Esophagus squamous epithelium (tissue), 5 donors: Measurements from ENCODE around the gene CRYBA4. TPM values are rescaled to one million over a fixed set of nuclear protein-coding genes. Genes with fewer than 3 reads are reported as not detected.

Experiments used
- DNase-seq: peaks from one replicate; lab custom pipeline; 2025; lab: John Stamatoyannopoulos, UW
- H3K27ac ChIP-seq, 4 donors: fragments of 200-600 bp; sonication (generic); one replicate each; pipeline ENCODE4 v1.5.1; 2016 to 2019; ENCODE audit warnings: mild to moderate bottlenecking in 1 of 4
- H3K27me3 ChIP-seq, 4 donors: fragments of 200-600 bp; sonication (generic); 1 replicate in 3 of 4; 2 replicates in 1 of 4; pipeline versions ENCODE4 v1.5.1 to v1.6.0; 2017 to 2021; ENCODE audit warnings: antibody characterized with exemption in 1 of 4
- H3K36me3 ChIP-seq, 3 donors: fragments of 200-600 bp; sonication (generic); one replicate each; pipeline ENCODE4 v1.5.1; 2016 to 2019
- H3K4me1 ChIP-seq, 3 donors: fragments of 200-600 bp; sonication (generic); one replicate each; pipeline ENCODE4 v1.5.1; 2017 to 2019
- H3K4me3 ChIP-seq, 4 donors: fragments of 200-600 bp; sonication (generic); 1 replicate in 3 of 4; 2 replicates in 1 of 4; pipeline ENCODE4 v1.5.1; 2016 to 2019; ENCODE audit warnings: mild to moderate bottlenecking in 2 of 4, moderate library complexity in 1 of 4
- H3K9me3 ChIP-seq, 3 donors: fragments of 200-600 bp; sonication (generic); one replicate each; pipeline ENCODE4 v1.5.1; 2016 to 2019
- POLR2A ChIP-seq, 4 donors: fragments of 450-650 bp; IDR thresholded peaks; one replicate each; pipeline ENCODE4 v1.6.1; 2017; ENCODE audit warnings: antibody characterized with exemption in 4 of 4, mild to moderate bottlenecking in 4 of 4, moderate library complexity in 3 of 4
- WGBS, 2 donors: methylation state at CpG; one replicate each; pipeline ENCODE4 v1.1.5; 2018; 5-methylcytosine and 5-hydroxymethylcytosine counted together
- intact Hi-C: fragments of 100-400 bp; cut with DNase I; formaldehyde crosslinking; loops from one replicate; pipeline ENCODE4 v1.15.0; 2022
- total RNA-seq, 4 donors: library from RNA; depleted of rRNA; stranded (reverse); fragments of >200 nt; gene quantifications; one replicate each; pipeline ENCODE4 v1.1.0, GENCODE V29; 2016
- TF ChIP-seq, protein P1 (sequence below), 6 experiments: fragments of 450-650 bp in 4 of 6; fragments of 200-600 bp in 2 of 6; sonication (generic) in 2 of 6; IDR thresholded peaks; one replicate each; pipeline ENCODE4 v1.5.1; 2016 to 2019; ENCODE audit warnings: antibody characterized with exemption in 6 of 6, mild to moderate bottlenecking in 4 of 6, moderate library complexity in 4 of 6
- donor health status: DM: yes; HTN: yes; CAD: no.

CRYBA4 gene
- total RNA-seq, 4 donors from 2014 or later: not detected

DNA sequence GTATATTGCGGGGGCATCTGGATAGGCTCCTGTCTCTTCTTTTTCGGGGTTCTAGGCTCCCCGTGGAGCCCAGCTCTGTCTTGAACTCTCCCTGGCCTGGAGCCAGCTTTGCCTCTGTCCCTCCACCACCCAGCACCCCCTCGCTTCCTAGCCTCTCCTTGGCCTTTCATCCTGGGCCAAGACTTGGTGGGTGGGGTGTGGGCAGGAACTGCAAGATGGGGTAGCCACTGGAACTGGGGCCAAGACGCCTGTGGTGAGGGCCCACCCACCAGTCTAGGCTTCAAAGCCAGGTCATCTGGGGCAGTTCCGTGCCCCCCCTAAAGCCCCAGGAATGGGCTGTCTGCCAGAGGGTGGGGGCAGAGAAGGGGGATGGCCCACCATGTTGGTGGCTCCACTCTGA is 2.3 kb upstream of the CRYBA4 start:
- DNase-seq: no peak
- peak overlapping the region in 1 of 4 donors; percentile 13 for H3K27ac ChIP-seq
- H3K27me3 ChIP-seq: peaks cover 0 to 42% (median 0%) of the 10 kb centered on the region in 4 donors

DNA sequence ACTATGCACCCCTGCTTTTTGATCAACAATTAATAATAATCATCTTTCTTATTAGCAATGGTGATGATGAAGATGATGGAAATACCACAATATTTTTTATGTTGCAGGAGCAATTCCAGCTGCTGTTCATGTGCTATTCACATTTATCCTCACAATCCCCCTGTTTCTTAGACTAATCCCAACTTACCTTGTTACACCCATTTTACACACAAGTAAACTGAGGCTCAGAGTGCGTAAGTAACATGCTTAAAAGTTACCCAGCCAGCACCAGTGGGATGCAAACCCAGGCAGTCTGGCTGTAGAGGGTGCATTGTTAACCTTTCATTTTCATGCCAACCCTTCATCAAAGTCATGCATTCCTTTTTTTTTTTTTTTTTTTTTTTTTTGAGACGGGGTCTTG is 1.6 kb upstream of the CRYBA4 start:
- Histone ChIP-seq H3K4me3 (no peak overlapping the region), H3K9me3 (no peaks in the 10 kb centered on the region), H3K36me3 (no peaks in the 10 kb centered on the region), H3K4me1 (peaks cover 0 to 20% (median 0%) of the 10 kb centered on the region in 3 donors), H3K27me3 (peaks cover 0 to 35% (median 0%) of the 10 kb centered on the region in 4 donors), H3K27ac (no peak overlapping the region)
- DNase-seq: no peak
- intact Hi-C loops: no loop called here
- WGBS, 2 donors: 76 to 98% methylated on average over 2 of the region's 2 CpGs
- TF ChIP-seq POLR2A (IDR thresholded peaks at IDR 0.05): no peak
- TF ChIP-seq, protein P1, sequence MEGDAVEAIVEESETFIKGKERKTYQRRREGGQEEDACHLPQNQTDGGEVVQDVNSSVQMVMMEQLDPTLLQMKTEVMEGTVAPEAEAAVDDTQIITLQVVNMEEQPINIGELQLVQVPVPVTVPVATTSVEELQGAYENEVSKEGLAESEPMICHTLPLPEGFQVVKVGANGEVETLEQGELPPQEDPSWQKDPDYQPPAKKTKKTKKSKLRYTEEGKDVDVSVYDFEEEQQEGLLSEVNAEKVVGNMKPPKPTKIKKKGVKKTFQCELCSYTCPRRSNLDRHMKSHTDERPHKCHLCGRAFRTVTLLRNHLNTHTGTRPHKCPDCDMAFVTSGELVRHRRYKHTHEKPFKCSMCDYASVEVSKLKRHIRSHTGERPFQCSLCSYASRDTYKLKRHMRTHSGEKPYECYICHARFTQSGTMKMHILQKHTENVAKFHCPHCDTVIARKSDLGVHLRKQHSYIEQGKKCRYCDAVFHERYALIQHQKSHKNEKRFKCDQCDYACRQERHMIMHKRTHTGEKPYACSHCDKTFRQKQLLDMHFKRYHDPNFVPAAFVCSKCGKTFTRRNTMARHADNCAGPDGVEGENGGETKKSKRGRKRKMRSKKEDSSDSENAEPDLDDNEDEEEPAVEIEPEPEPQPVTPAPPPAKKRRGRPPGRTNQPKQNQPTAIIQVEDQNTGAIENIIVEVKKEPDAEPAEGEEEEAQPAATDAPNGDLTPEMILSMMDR (IDR thresholded peaks at IDR 0.05): no peak

More for the DNA sequence above, 2.3 kb upstream of the CRYBA4 start:
- intact Hi-C loops: no loop called here
- Histone ChIP-seq H3K9me3 (no peaks in the 10 kb centered on the region), H3K4me1 (peaks cover 0 to 20% (median 0%) of the 10 kb centered on the region in 3 donors), H3K36me3 (no peaks in the 10 kb centered on the region), H3K4me3 (no peak overlapping the region)
- WGBS, 2 donors: 31 to 57% methylated on average over 2 to 4 of the region's 6 CpGs
- TF ChIP-seq, protein P1 (IDR thresholded peaks at IDR 0.05): no peak
- TF ChIP-seq POLR2A (IDR thresholded peaks at IDR 0.05): no peak

DNA sequence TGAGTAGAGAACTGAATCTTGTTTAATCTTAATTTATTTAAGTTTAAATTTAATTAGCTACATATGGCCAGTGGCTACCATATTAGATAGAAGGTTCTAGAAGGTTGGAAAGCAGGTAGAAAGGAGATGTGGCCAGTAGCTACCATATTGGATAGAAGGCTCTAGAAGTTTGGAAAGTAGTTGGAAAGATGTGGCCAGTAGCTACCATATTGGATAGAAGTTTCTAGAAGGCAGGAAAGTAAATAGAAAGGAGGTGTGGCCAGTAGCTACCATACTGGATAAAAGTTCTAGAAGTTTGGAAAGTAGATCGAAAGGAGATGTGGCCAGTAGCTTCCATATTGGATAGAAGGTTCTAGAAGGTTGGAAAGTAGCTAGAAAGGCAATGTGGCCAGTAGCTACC is 2.2 kb downstream of the CRYBA4 start:
- H3K27me3 ChIP-seq: peaks cover 0 to 25% (median 0%) of the 10 kb centered on the region in 4 donors
- no peaks in the 10 kb centered on the region for H3K36me3 ChIP-seq
- intact Hi-C loops: no loop called here
- no peak for DNase-seq
- TF ChIP-seq POLR2A (IDR thresholded peaks at IDR 0.05): no peak
- TF ChIP-seq, protein P1 (IDR thresholded peaks at IDR 0.05): no peak
- no peak overlapping the region for H3K4me3 ChIP-seq
- 77% methylated on average over 1 of the region's 1 CpG for WGBS, 2 donors
- no peak overlapping the region for H3K27ac ChIP-seq
- H3K4me1 ChIP-seq: no peaks in the 10 kb centered on the region
- no peaks in the 10 kb centered on the region for H3K9me3 ChIP-seq

DNA sequence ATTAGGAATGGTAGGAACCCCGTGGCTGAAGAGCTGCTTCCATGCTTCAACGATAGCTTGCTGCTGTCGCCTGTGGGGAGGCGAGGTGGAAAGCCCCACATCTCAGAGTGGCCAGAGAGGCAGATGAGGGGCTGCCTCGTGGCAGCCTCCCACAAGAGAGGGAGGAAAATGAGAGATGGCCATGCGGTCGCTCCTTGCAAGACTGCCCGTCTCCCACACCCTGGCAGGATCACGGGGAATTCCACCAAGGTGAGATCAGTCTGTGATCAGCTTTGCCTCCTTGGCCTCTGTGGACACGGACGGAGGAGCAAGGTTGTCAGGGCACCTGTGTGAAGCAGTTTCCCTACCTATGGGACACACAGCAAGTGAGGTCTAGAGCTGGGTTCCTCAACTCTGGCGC is 3.0 kb downstream of the CRYBA4 start:
- Histone ChIP-seq H3K36me3 (no peaks in the 10 kb centered on the region), H3K9me3 (no peaks in the 10 kb centered on the region), H3K4me1 (no peaks in the 10 kb centered on the region), H3K27me3 (peaks cover 0 to 20% (median 0%) of the 10 kb centered on the region in 4 donors), H3K4me3 (no peak overlapping the region), H3K27ac (no peak overlapping the region)
- WGBS, 2 donors: 60 to 78% methylated on average over 5 to 6 of the region's 12 CpGs
- intact Hi-C loops: no loop called here
- no peak for DNase-seq
- no peak for TF ChIP-seq POLR2A (IDR thresholded peaks at IDR 0.05)
- TF ChIP-seq, protein P1 (IDR thresholded peaks at IDR 0.05): no peak

DNA sequence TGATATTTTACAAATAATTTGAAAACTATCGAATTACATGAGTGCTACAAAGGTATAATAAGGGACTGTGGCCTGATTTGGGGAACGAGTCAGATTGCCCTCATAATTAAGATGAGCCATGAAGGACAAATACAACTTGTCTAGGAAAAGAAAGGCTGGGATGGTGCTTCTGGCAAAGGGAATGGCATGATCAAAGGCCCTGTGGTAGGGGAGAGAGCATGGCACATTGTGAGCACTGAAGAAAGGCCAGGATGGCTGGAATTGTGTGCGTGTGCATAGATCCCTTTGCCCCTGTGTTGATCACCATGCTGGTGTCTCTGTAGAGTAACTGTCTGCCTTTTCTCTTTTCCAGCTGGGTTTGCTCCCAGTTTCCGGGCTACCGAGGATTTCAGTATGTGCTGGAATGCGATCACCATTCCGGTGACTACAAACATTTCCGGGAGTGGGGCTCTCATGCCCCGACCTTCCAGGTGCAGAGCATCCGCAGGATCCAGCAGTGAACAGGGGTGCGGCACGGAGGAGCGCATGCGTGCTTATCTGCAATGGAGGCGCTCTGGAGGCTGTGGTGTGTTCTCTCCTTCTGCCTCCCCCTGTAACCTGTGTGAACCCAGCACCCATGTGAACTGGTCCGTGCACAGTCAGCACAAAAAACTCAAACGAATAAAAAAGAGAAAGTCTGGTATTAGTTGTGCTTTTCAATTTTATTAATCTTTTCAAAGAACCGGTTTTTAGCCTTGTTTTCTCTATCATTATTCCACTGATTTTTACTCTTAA is 8.4 kb downstream of the CRYBA4 start:
- 86 to 90% methylated on average over 16 to 18 of the region's 18 CpGs for WGBS, 2 donors
- no peak overlapping the region for H3K4me3 ChIP-seq
- no peaks in the 10 kb centered on the region for H3K36me3 ChIP-seq
- H3K27me3 ChIP-seq: peaks cover 0 to 19% (median 0%) of the 10 kb centered on the region in 4 donors
- intact Hi-C loops: no loop called here
- H3K27ac ChIP-seq: no peak overlapping the region
- H3K4me1 ChIP-seq: no peaks in the 10 kb centered on the region
- no peaks in the 10 kb centered on the region for H3K9me3 ChIP-seq
- TF ChIP-seq POLR2A (IDR thresholded peaks at IDR 0.05): no peak
- TF ChIP-seq, protein P1 (IDR thresholded peaks at IDR 0.05): no peak
- DNase-seq: no peak
